A549 (cell line): Measurements from ENCODE around the gene GPANK1.

ENCODE experiments used
- ESRRA ChIP-seq: fragments of 150-350 bp; IDR thresholded peaks from 2 replicates; pipeline ENCODE4 v1.6.1; 2014; ENCODE audit warnings: mild to moderate bottlenecking, low read length, borderline replicate concordance
- GATA3 ChIP-seq: IDR thresholded peaks from 2 replicates; pipeline ENCODE4 v1.6.1; 2012; ENCODE audit warnings: borderline replicate concordance
- JUN ChIP-seq, 2 experiments: fragments of >200 bp; sonication (Bioruptor Twin); formaldehyde crosslinking; IDR thresholded peaks; 2 replicates in 1 of 2; 3 replicates in 1 of 2; pipeline ENCODE4 v1.6.1; 2016 to 2017
- NR3C1 ChIP-seq: fragments of >200 bp; sonication (Bioruptor Twin); formaldehyde crosslinking; IDR thresholded peaks from 3 replicates; pipeline ENCODE4 v1.6.1; 2017
- POLR2A ChIP-seq: IDR thresholded peaks from 2 replicates; pipeline ENCODE4 v1.6.1; 2012; ENCODE audit warnings: mild to moderate bottlenecking, low read length
- RARB ChIP-seq: fragments of 250-450 bp; sonication (Bioruptor Pico); IDR thresholded peaks from 2 replicates; pipeline ENCODE4 v1.8.0; 2021; ENCODE audit warnings: mild to moderate bottlenecking, moderate library complexity
- RNF2 ChIP-seq: fragments of 200-600 bp; sonication (generic); IDR thresholded peaks from 2 replicates; pipeline ENCODE4 v1.6.1; 2016; ENCODE audit warnings: low read depth, mild to moderate bottlenecking, antibody characterized with exemption, moderate library complexity, borderline replicate concordance
- SREBF2 ChIP-seq: fragments of 450-650 bp; IDR thresholded peaks from 2 replicates; pipeline ENCODE4 v1.6.1; 2014; ENCODE audit warnings: mild to moderate bottlenecking, moderate library complexity
- TFCP2L1 ChIP-seq: fragments of 250-450 bp; sonication (Bioruptor Pico); IDR thresholded peaks from 2 replicates; pipeline ENCODE4 v1.5.0; 2021; ENCODE audit warnings: mild to moderate bottlenecking
- TF ChIP-seq, protein P1 (sequence below): fragments of >200 bp; sonication (Bioruptor Twin); formaldehyde crosslinking; IDR thresholded peaks from 3 replicates; pipeline ENCODE4 v1.5.1; 2016
- TF ChIP-seq, protein P2 (sequence below): fragments of 450-650 bp; IDR thresholded peaks from 2 replicates; pipeline ENCODE4 v1.6.1; 2014; ENCODE audit warnings: antibody characterized with exemption

DNA sequence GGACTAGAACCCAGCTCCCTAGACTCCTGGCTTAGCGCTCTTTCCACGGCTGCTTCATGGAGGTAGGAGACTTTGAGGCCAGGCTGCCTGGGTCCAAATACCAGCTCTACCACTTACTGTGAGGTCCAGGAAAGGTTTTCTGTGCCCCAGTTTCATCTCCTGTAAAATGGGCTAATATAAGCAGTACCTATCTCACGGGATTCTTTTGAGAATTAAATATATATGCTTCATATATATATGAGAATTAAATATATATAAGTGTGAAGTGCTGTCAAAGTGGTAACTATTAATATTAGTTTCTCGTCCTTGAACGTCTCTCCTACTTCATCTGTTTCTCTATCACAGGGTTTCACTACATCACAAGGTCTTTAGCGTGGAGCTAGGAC is 26.3 kb upstream of the GPANK1 start:
- TF ChIP-seq, protein P1, sequence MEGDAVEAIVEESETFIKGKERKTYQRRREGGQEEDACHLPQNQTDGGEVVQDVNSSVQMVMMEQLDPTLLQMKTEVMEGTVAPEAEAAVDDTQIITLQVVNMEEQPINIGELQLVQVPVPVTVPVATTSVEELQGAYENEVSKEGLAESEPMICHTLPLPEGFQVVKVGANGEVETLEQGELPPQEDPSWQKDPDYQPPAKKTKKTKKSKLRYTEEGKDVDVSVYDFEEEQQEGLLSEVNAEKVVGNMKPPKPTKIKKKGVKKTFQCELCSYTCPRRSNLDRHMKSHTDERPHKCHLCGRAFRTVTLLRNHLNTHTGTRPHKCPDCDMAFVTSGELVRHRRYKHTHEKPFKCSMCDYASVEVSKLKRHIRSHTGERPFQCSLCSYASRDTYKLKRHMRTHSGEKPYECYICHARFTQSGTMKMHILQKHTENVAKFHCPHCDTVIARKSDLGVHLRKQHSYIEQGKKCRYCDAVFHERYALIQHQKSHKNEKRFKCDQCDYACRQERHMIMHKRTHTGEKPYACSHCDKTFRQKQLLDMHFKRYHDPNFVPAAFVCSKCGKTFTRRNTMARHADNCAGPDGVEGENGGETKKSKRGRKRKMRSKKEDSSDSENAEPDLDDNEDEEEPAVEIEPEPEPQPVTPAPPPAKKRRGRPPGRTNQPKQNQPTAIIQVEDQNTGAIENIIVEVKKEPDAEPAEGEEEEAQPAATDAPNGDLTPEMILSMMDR, result no peak
- TF ChIP-seq POLR2A (no peak), TFCP2L1 (CRISPR knock-in tag) (no peak), GATA3 (no peak), SREBF2 (no peak), NR3C1 (no peak), RNF2 (no peak), RARB (CRISPR knock-in tag) (no peak), JUN (IDR thresholded peaks at IDR 0.05) (no peak), ESRRA (no peak)
- TF ChIP-seq, protein P2, sequence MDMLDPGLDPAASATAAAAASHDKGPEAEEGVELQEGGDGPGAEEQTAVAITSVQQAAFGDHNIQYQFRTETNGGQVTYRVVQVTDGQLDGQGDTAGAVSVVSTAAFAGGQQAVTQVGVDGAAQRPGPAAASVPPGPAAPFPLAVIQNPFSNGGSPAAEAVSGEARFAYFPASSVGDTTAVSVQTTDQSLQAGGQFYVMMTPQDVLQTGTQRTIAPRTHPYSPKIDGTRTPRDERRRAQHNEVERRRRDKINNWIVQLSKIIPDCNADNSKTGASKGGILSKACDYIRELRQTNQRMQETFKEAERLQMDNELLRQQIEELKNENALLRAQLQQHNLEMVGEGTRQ, result no peak
